Femur (tissue), 1 donor: ENCODE measurements around the gene CNOT4.
"Not testable (repeated sequence)": the region's sequence is repeated elsewhere in the genome, so short reads cannot be mapped to it uniquely, and the experiment has no call there.

ENCODE experiments used
- DNase-seq: peaks from one replicate; pipeline ENCODE4 v3.0.0-alpha.2; 2017

Gene CNOT4

DNA sequence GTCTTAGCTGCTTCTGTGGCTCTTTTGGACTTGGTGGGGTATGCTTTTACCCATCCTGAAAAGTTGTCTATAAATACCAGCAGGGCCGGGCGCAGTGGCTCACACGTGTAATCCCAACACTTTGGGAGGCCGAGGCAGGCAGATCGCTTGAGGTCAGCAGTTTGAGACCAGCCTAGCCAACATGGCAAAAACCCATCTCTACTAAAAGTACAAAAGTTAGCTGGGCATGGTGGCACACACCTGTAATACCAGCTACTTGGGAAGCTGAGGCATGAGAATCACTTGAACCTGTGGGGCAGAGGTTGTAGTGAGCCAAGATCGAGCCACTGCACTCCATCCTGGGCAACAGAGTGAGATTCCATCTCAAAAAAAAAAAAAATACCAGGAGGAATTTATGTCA is 188.9 kb downstream of the CNOT4 start:
- not testable (repeated sequence) for DNase-seq

DNA sequence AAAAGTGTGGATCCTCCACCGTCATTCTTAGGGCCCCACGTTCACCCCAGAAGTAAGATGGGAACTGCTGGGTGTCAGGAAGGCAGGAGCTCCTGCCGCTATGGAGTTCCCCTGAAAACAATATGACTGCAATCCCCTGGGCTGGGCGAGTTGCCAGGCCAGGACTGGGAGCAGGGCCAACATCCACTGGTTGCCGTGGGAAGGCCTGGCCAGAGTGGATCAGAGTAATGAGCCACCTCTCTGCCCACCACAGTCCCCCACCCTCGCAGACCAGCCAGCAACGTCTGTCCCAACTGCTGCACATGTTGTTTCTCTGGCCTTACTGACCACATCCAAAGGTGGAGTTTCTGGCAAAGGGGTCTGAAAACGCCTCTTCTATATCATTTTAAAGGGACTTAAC is 189.6 kb downstream of the CNOT4 start:
- peak; percentile 82 for DNase-seq

DNA sequence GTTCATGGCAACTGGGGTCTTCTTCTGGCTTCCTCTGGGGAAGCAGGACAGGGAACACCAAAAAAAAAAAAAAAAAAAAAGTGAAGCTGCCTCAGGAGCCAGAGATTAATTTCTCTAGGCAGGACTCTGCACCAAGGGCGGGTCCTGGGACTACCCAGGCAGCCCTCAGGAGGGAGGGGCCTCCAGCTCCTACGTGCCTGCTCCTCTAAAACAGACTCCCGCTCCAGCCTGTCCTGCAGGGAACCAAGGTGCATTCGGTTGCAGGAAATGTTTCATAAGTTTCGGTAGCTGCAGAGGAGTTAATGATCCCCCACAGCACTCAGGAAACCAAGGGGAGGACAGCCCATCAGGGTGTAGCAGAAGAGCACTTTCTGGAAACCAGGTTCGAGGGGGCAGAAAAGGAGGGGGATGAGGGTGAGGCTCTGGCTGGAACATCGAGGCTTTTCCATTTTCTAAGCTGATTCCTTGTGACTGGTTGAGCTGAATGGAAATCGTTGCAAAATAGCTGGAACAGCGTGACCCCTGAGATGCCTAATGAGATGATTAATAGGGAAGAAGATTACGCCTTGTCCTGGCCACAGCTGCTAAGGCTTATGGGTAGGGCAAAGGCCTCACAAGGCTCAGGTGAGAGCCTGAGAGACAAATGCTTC is 192.1 kb downstream of the CNOT4 start:
- DNase-seq = no peak

DNA sequence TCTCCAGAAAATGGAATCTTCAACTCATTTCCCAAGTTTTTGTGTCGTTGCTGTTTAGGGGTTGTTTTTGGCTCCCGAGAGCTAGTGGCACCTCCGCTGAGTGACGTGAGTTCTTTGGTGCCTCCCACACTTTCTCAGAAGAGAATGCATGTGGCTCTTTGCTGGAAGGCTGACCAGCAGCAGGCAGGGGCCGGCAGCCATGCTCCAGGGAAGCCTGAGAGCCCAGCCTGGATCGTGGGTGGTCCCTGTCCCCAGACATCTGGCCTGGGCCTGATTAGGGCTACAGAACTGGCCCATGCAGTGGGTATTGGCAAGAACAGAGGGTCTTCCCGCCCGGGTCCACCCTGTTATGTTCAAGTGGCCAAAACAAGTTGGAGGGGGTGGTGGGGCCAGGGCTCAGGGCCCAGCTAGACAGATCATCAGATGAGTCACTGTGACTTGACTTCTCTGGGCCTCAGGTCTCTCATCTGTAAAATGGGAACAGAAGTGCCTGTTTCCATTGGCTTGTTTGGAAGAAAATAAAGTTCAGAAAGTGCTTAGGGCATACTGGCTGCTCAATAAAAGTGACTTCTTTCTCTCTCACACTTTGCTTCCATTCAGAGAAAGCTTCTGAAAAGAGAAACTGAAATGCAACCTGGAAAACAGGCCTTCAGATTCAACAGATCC is 193.1 kb downstream of the CNOT4 start:
- DNase-seq = no peak

DNA sequence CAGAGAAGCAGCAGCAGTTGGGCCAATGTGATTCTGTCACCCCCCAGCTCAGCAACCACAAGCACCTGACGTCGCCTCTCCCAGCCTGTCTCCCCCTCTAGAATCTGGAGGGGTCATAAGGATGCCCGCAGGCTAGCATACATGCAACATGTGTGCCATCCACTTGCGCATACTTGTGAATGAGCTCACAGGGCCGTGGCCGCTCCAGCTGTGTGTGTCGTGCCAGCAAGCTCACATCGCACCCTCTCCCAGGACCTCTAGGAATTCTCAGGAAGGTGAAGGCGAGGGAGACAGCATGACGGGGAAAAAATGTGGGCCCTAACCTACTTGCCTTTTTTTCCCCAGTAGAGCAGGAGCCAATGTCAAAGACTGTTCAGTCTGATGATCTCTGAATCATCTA is 195.9 kb downstream of the CNOT4 start:
- DNase-seq = no peak
